Fibroblast of skin of abdomen (primary cell): ENCODE data around the gene KCTD6.

Experiments used
- DNase-seq: peaks from one replicate; pipeline ENCODE4 v3.0.0-alpha.2; 2013

Gene KCTD6

DNA sequence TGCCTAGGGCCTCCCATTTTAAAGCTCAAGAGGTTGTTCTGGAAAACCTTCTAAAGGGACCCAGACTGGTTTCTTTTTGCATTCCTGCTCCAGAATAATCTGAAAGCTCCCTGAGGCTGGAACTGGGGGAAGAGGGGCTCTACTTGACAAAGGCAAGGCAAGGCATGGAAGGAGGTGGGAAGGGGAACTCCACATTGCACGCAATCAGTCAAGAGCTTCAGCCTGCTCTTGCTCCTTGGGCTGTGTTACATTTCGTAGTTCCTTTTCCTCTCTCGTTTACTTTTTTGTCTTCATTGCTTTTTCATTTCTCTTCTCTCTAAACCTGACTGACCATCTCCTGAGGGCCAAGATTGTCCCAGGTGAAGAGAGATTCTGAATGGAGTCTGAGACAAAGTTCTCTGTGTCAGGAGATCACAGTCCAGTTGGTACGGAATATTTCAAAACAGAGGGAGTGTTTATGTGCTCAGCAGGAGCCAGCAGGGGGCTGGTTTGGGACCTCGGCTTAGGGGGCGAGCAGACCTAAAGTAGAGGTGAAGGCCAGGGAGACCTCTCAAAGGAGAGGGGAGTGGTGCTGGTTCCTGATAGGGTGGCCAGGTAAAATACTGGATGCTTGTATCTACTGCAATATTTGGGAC is 6.0 kb upstream of the KCTD6 start:
- no peak for DNase-seq

- DNase-seq, result peak; percentile 61
Observed at GRCh38 chr3:58487140-58487886, 4.6 kb upstream of the KCTD6 start.

DNA sequence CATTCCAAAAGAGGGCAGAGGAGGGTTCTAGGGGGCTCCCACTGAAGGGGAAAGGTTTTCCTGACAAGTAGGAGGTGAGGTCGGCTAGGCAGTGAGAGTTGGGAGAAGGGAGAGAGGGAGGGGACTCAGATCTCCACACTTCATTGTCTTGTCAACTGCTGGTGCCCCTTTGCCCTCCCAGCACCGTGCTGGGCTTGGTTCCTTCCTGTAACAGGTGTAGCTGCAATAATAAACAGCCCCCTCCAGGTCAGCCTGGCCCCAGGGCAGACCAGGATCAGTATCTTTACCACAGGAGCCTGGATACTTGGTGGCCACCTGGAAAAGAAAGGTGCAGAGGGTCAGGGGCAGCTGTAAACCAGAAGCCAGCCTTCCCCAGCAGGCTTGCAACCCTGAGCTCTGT is 2.9 kb upstream of the KCTD6 start:
- no peak for DNase-seq

DNA sequence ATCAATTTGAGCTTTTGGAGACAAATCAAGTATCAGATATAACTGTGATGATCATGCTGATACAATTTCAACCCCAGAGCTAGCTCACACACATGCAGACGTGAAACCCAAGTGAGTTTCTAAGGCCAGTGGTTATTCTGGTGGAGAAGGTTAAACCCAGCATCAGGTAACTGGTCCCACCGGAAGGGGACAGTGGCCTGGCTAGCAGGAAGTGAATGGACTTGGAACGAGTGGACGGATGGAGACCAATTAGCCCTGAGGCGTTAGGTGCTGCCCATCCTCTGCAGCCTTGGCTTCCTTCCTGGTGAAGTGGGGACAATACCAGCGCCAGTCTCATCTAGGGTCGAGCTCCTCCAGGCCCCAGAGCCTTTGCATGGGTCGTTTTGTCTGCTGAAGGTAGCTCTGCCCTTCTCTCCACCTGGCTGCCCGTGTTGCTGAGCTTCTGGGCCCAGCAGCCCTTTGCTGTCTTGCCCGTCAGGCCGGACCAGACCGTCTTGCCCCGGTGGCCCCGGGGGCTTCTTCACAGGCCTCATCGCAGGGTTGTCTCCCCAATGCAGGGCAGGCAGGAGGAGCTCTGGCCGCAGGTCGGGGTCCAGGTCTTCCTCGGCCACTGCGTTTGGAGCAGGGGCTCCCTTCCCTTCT is 915 bp upstream of the KCTD6 start:
- no peak for DNase-seq

DNA sequence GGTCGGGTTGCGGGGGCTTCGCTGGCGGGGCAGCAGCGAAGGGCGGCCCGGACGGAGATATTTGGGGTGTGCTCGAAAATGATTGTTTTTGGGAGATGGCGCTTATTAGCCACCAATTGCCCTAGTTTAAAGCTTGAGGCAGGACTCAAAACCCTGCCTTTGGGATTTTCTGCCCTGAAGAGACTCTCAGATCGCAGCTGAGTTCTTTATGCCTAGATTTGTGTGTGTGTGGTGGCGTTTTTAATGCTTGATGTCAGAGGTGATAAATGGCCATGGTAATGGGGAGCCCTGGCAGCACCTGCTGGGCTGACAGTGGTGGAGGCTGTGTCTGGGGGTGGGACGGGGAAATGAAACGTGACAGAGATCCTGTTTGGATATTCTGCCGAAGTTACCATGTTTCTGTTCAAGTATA is 604 bp downstream of the KCTD6 start:
- DNase-seq, result no peak

DNA sequence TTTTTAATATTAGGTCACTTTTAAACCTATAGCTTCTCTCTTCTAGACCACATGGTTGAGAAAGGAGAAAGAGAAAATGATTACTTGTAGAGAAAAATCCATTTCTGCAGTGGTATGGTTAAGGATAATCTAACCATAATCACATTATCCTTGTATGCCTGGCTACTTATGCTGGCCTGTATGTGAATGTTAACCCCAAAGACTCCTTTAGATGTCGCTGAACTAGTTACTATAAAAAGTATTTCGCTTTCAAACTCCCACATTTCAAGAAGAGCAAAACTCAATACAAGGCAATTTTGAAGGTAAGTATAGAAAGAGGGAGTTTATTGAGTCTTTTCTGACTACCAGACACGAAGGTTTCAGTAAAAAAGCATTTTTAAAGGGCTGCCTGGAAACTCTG is 2.2 kb downstream of the KCTD6 start:
- no peak for DNase-seq

GRCh38 chr3:58495101-58495500 is 3.2 kb downstream of the KCTD6 start:
- peak; percentile 64 for DNase-seq

DNA sequence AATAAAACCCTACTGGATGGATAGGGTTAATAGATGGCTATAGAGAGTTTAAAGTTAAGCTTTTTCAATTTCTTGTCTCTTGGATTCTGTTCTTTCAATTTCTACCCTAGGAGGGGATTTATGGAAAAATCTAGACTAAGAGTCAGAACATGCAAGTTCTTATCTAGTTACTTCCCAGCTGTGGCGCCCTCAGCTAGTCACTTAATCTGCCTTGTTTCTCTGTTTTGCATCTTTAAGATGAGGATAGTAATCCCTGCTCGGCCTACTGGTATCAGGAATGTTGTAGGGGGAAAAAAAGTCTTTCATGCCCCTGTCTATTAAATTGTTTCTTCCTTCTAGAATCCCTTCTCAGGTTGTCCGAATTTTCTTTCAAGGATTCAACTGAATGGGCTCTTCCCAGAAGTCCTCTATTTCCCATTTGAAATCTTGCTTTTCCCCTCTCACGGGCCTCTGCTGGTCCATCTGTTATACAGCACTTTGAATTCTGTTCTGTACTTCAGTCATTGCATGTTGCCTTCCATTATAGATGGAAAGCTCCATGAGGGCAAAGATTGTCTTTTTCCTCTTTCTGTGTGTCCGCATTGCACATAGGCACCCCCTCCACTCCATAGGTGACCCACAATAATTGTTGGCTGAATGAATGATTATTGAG is 4.4 kb downstream of the KCTD6 start:
- DNase-seq, result no peak

DNA sequence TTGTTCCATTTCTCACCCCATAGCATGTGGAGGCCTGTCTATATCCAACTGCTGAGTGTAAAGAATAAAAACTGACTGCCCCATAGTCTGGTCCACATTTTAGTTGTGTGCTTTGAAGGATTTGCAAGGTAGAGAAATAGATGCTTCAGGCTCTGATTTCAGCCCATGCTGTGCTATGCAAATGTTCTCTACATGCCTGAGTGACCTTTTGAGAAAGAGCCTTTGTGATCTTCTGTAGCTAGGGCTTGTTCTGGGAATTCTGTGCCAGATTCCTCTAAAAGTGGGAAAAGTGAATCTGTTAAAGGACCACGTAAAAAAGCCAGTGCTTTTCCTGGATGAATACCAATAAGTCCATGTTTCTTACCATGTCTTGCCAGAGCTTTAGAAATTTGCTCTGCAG is 5.2 kb downstream of the KCTD6 start:
- no peak for DNase-seq

DNA sequence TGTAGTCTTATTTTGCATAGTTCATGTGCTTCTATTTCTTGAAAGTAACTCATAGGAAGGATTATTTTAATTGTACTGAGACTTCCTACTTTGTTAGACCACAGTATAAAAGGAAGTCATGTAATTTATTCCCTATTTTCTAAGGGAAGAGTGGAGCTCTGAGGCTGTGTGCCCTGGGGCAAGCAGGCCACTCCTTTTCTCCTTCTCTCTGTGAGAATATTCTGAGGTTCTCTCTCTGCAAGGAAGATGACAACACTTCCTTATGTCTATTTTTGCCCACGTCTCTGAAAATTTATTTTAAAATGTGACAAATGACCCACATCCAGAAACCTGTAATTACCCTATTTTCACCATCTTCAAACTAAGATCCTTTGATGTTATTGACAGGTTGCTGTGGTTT is 11.0 kb downstream of the KCTD6 start:
- DNase-seq, result no peak

DNA sequence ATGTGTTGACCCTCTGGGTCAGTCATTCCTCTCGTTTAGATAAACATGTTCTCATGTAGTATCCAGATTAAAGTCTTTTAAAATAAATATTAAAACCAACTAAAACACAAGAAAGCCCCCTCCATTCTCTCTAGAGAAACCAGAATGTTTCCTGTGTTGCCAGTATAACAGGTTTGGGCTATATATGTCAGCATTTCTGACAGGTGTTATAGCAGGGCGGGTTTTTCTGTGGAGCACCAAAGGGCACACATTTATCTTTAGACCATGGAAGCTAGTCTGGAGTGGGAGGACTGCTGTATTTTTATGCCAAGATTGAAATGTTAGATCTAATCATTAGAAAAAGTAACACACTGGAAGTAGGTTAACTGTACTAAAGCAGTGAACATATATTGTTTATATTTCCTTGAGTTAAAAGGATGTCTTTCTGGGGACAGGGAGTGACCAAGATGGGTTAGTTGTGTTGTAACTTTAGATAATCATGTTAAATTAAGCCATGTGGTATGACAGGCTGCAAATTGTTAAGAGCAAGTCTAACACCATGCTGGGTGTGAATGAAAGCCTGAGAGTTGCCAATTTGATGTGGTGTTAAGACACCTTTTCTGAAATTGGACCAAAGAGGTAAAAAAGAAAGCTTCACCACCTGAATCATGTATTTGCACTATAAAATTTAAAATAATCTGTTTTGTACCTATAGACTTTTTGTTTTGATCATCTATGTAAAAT is 15.6 kb downstream of the KCTD6 start:
- DNase-seq, result no peak

- DNase-seq, result no peak
Observed at GRCh38 chr3:58508437-58508836, 16.5 kb downstream of the KCTD6 start.

DNA sequence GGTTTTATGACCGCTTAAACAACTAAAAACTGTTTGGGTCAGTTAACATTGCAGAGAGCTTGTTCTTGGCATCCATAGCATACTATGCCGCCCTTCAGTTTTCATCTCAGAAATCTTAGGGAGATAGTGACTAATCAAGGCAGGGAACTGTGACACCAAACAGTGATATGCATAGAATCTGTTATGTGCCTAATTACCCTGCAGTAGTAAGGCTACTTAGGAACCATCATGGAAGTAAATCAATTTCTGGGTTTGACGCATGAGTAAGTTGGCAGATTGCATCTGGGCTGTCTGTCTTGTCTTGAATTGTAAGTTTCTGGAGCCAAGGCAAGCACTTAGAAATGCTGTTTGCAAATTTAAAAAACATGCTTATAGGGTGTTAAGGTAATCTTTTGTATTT is 22.5 kb downstream of the KCTD6 start:
- no peak for DNase-seq

DNA sequence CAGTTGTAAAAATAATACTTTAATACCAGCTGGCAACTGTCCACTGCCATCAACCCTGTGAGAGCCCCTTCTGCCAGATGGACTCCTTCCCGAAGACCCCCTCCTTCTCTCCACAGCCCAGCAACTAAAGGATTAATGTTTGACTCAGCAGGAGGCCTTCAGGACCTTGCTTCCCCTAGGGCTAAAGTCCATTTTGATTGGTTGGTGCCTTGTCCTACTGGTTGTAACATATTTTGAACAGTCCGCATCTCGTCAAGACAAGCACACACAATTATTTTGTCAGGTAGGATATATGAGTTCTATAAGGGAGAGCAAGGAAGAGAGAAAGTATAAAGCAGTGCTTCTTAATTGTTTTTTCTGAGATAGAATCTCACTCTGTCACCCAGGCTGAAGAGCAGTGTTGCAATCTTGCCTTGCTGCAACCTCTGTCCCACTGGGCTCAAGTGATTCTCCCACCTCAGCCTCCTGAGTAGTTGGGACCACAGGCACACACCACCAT is 26.4 kb downstream of the KCTD6 start:
- no peak for DNase-seq

DNA sequence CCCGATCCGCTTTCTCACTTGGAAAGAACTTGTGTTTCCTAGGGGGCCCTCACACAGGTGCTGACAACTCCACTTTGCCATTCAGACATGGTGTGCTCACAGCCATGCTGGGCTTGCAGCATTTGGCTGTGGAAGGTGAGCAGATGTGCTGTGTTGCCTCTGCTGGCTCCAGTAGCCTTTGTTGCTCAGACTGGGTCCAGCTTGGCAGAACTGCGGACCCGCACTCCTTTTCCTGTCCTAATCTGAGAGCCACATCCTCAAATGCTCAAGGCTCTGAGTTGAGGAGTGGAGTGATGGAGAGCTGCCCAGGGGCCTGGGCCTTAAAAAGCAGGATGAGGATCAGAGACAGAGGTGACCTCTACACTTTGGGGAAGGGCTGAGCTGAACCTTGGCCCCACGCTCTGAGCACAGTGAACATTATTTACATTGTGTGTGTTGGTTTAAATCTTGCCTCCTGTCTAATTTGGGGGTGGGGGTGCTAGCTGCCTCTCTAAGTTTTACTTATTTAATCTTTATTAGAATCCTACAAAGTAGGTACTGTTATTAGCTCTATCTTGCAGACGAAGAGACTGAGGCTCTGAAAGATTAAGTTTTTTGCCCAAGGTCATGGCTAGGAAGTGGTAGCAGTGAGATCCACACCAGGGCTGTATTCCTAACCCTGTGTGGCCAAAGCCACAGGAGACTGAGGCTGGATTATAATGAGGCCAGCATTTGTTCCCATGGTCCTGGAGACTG is 27.9 kb downstream of the KCTD6 start:
- no peak for DNase-seq

DNA sequence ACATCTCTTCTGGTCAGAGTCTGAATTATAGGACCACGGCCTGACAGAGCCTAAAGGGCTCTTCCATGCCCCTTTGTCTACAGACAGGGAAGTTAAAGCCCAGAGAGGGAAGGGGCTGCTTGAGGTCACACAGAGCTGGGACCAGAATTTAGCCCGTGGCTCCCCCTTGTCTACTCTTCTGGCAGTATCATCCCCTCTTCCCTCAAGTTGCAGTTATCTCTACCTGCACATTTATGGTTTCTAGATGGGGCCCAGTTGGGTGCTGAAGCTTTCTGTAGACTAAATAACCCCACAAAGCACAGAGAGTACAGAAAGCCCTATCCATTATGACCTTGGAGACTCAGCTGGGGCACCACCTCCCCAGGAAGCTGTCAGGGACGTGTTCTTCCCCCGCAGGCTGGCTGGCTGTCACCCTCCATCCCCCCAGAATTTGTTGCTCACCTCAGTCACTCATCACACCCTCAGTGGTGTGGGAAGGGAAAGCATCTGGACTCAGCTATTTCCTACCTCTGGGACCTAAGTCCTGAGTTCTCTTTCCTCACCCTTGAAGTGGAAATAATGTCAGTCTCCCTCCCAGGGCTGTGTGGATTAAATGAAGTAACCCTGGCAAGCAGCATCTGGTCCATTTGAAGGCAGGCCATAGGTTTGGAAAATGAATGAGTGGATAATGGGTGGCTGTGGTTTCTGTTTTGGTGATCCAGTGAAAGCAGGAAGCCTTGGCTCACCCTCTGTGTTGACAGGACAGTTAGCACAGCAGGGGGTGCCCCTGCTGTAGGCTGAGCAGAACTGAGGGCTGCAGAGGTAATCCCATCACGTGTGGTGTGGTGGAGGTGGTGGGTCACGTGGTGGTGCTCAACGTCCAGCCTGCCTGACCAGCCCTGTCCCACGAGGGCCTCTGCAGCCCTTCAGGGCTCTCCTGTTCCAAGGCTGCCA is 28.8 kb downstream of the KCTD6 start:
- no peak for DNase-seq

DNA sequence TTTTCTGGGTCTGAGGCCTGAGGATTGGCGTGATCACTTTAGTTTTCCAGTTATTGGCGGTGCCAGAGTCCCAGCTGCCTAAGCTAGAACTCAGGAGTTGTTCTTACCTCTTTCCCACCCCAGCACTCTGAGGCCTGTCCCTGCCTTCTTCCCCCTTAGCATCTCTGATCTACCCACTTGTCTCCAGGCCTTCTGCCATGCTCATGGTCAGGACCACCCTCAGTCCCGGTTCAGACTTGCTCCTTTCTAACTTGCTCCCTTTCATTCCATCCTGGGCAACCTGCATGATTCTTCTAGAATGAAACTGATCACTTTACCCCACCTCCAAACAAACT is 29.4 kb downstream of the KCTD6 start:
- DNase-seq, result no peak

GRCh38 chr3:58521917-58522631 is 30.2 kb downstream of the KCTD6 start:
- DNase-seq, result no peak

DNA sequence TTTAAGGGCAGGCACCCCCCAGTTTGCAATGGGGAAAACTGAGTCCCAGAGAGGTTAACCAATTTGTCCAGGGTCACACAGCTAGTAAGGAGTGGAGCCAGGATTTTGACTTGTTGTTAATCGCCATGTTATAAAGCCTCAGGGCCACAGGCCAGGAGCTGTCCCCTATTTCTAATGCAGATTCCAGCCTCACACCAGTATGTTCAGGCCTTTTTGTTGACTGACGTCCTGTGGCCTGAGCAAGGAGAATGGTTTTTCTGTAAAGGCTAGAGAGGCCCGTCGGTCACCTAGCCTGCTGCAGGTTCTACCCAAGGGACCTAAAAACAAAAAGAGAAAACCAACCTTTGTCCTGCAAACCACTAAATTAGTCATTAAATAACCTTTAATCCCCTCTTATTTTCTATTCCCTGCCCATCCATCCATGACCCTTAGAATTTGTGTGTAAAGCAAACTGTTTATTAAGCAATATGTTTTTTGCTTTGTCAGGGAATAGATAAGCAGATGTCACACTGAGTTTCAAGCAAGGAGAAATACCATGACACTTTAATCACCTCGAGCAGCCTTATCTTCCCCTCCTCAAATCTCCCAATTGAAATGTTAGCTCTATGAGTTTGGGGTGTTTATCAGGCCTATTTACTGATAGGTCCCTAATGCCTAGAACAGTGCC is 31.0 kb downstream of the KCTD6 start:
- DNase-seq, result no peak
